ENCODE results near the gene PRM3. TPM values are rescaled to one million over a fixed set of nuclear protein-coding genes. Genes with fewer than 3 reads are reported as not detected.

Gene PRM3
- polyA plus RNA-seq, 1 experiment: not detected

- no peak overlapping the region for H3K4me3 ChIP-seq (ENCODE audit: low read depth, low read length)
- ChIA-PET POLR2A (no interaction called here), CTCF (interaction anchor here (1.1 kb wide), 1 partner anchor 142 kb away, joined by 3 read pairs; no protein-coding TSS in a partner anchor)
- H3K27me3 ChIP-seq (ENCODE audit: control insufficient read depth, insufficient read depth, low read length): 0 out of 2 replicates have a peak, but pooled peaks cover 2% of the 10 kb centered on the region
- no peak for DNase-seq (ENCODE audit: low read depth)
- no peak for TF ChIP-seq CTCF (IDR thresholded peaks at IDR 0.05; ENCODE audit: insufficient read depth, low read depth, low read length)
- H3K36me3 ChIP-seq (ENCODE audit: control insufficient read depth, insufficient read depth, low read length): no peaks in the 10 kb centered on the region
Measured at GRCh38 chr16:11242658-11243057, 30.8 kb downstream of the PRM3 start.

GRCh38 chr16:11241480-11242204 lies 31.8 kb downstream of the PRM3 start:
- POLR2A ChIA-PET: no interaction called here
- Histone ChIP-seq H3K27me3 (ENCODE audit: control insufficient read depth, insufficient read depth, low read length) (0 out of 2 replicates have a peak, but pooled peaks cover 2% of the 10 kb centered on the region), H3K36me3 (ENCODE audit: control insufficient read depth, insufficient read depth, low read length) (no peaks in the 10 kb centered on the region), H3K4me3 (ENCODE audit: low read depth, low read length) (no peak overlapping the region)
- no peak for DNase-seq (ENCODE audit: low read depth)
- no peak for TF ChIP-seq CTCF (IDR thresholded peaks at IDR 0.05; ENCODE audit: insufficient read depth, low read depth, low read length)
- CTCF ChIA-PET: interaction anchor here (0.6 to 1.1 kb wide), 2 partner anchors 141 to 209 kb away, joined by 3 read pairs; no protein-coding TSS in a partner anchor

GRCh38 chr16:11240636-11241473 lies 32.6 kb downstream of the PRM3 start:
- Histone ChIP-seq H3K4me3 (ENCODE audit: low read depth, low read length) (no peak overlapping the region), H3K36me3 (ENCODE audit: control insufficient read depth, insufficient read depth, low read length) (no peaks in the 10 kb centered on the region), H3K27me3 (ENCODE audit: control insufficient read depth, insufficient read depth, low read length) (0 out of 2 replicates have a peak, but pooled peaks cover 2% of the 10 kb centered on the region)
- POLR2A ChIA-PET: no interaction called here
- no peak for TF ChIP-seq CTCF (IDR thresholded peaks at IDR 0.05; ENCODE audit: insufficient read depth, low read depth, low read length)
- DNase-seq (ENCODE audit: low read depth): no peak
- CTCF ChIA-PET: interaction anchor here (0.6 to 0.9 kb wide), 2 partner anchors 208 to 270 kb away, joined by 3 read pairs; no protein-coding TSS in a partner anchor

GRCh38 chr16:11239644-11240632 lies 33.5 kb downstream of the PRM3 start:
- ChIA-PET POLR2A (no interaction called here), CTCF (interaction anchor here (0.9 kb wide), 1 partner anchor 269 kb away, joined by 3 read pairs; no protein-coding TSS in a partner anchor)
- Histone ChIP-seq H3K36me3 (ENCODE audit: control insufficient read depth, insufficient read depth, low read length) (no peaks in the 10 kb centered on the region), H3K27me3 (ENCODE audit: control insufficient read depth, insufficient read depth, low read length) (0 out of 2 replicates have a peak, but pooled peaks cover 2% of the 10 kb centered on the region), H3K4me3 (ENCODE audit: low read depth, low read length) (no peak overlapping the region)
- TF ChIP-seq CTCF (IDR thresholded peaks at IDR 0.05; ENCODE audit: insufficient read depth, low read depth, low read length): no peak
- DNase-seq (ENCODE audit: low read depth): no peak
